ENCODE data around the gene CALML6. TPM values are rescaled to one million over a fixed set of nuclear protein-coding genes. Genes with fewer than 3 reads are reported as not detected.

The CALML6 gene
- total and polyA plus RNA-seq, 2 of the 4 experiments (the other 2 are of a cell fraction) = 0.91 TPM; not detected in 1

DNA sequence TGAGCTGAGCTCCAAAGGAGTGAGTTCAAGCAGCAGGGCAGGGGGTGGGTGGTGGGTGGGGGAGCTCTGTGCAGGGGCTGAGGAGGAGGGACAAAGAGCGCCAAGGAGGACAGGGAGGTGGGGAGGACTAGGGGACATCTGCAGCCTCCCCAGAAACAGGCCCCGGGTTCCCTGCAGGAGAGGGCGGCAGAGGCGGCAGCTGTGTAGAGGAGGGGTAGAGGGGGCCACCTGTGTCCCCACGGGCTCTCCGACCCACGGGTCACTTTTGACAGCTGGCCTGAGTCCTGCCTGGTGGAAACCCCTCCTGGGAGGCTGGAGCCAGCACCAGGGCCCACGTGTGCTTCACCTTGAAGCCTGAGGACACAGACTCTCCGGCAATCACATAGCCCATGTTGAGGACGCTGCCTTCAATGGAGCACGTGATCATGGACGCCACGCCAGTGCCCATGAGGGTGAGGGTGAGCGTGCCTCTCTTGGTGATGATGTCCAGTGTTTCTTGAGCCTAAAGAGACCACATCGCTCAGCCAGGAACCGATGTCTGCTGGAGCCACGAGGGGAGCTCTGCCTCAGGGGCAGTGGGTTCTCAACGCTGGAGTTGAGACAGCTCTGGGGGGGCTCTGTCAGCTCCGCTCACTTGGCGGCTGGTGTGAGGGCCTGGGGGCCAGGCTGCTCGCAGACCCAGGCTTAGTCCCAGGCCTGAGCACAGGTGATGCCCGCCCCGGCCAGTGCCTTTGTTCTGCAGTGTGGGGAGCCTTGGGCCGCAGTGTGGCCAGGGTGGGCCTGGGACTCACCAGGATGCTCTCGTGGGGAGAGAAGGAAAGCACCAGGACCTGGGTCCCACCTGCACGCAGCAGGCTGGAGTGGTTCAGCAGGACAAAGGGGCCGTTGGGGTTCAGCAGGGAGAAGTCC, 10.6 kb downstream of the CALML6 start (continued):
- no peak for TF ChIP-seq BHLHE40 (IDR thresholded peaks at IDR 0.05; ENCODE audit: low read depth, low read length)

DNA sequence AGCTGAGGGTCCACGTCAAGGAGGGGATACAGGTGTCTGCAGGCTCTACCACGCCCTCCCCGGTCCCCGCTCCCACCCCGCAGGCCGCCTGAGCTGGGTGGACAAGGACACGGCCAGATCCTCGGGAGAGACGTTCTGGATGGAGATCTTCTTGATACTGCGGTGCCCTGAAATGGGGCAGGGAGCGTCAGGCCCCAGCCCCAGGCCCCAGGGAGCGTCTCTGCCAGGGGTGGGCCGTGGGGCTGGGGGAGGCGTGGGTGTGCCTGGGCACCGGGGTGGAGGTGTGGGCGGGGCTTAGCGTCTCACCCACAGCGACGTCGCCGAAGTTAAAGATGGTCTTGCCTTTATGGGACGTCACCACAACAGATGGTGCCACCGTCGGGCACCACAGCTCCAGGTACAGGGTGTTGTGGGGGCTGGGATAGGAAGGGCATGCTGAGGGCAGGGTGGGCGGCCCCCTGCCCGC, 11.3 kb downstream of the CALML6 start:
- POLR2A ChIA-PET (ENCODE audit: unreplicated experiment) = no interaction called here

More for the DNA sequence above, 11.3 kb downstream of the CALML6 start:
- Histone ChIP-seq H2BK15ac (ENCODE audit: low read depth, low read length) (no peak overlapping the region), H2BK5ac (ENCODE audit: low read depth, low read length, poor library complexity, severe bottlenecking) (no peak overlapping the region), H3K9me1 (ENCODE audit: insufficient read depth, low read length) (no peaks in the 10 kb centered on the region), H3K56ac (ENCODE audit: extremely low read depth, insufficient read depth, low read length) (no peak overlapping the region), H3K4me2 (ENCODE audit: low read depth, low read length) (no peak overlapping the region), H4K20me1 (ENCODE audit: insufficient read depth, low read length) (no peaks in the 10 kb centered on the region), H4K5ac (ENCODE audit: low read depth, low read length) (no peak overlapping the region), H3K18ac (ENCODE audit: low read depth, low read length) (no peak overlapping the region), H2BK120ac (ENCODE audit: low read depth, low read length) (no peak overlapping the region), H3K27me3 (ENCODE audit: control insufficient read depth, insufficient read depth, low read length) (peaks cover 5% of the 10 kb centered on the region; the same call in 1 of the 2 replicates), H2AFZ (replicated peaks; ENCODE audit: low read length, poor library complexity) (no peak overlapping the region), H3K36me3 (ENCODE audit: control insufficient read depth, insufficient read depth, low read length) (no peaks in the 10 kb centered on the region), H2AK5ac (ENCODE audit: low read depth, low read length) (no peak overlapping the region), H3K9me3 (ENCODE audit: control insufficient read depth, insufficient read depth, low read length) (no peaks in the 10 kb centered on the region), H3K4ac (ENCODE audit: low read depth, low read length) (no peak overlapping the region), H3K4me1 (ENCODE audit: control insufficient read depth, insufficient read depth, low read length) (no peaks in the 10 kb centered on the region), H3K23ac (ENCODE audit: low read depth, low read length) (no peak overlapping the region), H4K8ac (ENCODE audit: low read depth in 2 of 2, low read length in 2 of 2) (no peak overlapping the region), H4K91ac (ENCODE audit: insufficient read depth, low read depth, low read length) (no peak overlapping the region), H3K4me3 (ENCODE audit: insufficient read depth, low read depth, low read length) (no peak overlapping the region), H3K79me1 (ENCODE audit: low read depth in 1 of 2, low read length in 2 of 2) (no peaks in the 10 kb centered on the region), H2BK20ac (ENCODE audit: low read depth, low read length) (no peak overlapping the region), H3K27ac (ENCODE audit: insufficient read depth, low read length) (no peak overlapping the region), H2AK9ac (replicated peaks; ENCODE audit: low read depth, low read length, poor library complexity) (no peak overlapping the region), H3K14ac (replicated peaks; ENCODE audit: low read depth, low read length) (no peak overlapping the region), H3K9ac (ENCODE audit: low read depth, low read length) (no peak overlapping the region)
- no peak for TF ChIP-seq CHD1 (IDR thresholded peaks at IDR 0.05; ENCODE audit: low read depth, low read length)
- no peak for TF ChIP-seq MAZ (IDR thresholded peaks at IDR 0.05; ENCODE audit: borderline replicate concordance, low read depth, low read length)
- TF ChIP-seq, protein P1, sequence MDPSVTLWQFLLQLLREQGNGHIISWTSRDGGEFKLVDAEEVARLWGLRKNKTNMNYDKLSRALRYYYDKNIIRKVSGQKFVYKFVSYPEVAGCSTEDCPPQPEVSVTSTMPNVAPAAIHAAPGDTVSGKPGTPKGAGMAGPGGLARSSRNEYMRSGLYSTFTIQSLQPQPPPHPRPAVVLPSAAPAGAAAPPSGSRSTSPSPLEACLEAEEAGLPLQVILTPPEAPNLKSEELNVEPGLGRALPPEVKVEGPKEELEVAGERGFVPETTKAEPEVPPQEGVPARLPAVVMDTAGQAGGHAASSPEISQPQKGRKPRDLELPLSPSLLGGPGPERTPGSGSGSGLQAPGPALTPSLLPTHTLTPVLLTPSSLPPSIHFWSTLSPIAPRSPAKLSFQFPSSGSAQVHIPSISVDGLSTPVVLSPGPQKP (IDR thresholded peaks at IDR 0.05; ENCODE audit: borderline replicate concordance, low read depth, low read length) = no peak
- TF ChIP-seq, protein P2, sequence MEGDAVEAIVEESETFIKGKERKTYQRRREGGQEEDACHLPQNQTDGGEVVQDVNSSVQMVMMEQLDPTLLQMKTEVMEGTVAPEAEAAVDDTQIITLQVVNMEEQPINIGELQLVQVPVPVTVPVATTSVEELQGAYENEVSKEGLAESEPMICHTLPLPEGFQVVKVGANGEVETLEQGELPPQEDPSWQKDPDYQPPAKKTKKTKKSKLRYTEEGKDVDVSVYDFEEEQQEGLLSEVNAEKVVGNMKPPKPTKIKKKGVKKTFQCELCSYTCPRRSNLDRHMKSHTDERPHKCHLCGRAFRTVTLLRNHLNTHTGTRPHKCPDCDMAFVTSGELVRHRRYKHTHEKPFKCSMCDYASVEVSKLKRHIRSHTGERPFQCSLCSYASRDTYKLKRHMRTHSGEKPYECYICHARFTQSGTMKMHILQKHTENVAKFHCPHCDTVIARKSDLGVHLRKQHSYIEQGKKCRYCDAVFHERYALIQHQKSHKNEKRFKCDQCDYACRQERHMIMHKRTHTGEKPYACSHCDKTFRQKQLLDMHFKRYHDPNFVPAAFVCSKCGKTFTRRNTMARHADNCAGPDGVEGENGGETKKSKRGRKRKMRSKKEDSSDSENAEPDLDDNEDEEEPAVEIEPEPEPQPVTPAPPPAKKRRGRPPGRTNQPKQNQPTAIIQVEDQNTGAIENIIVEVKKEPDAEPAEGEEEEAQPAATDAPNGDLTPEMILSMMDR (conservative IDR thresholded peaks at IDR 0.05; ENCODE audit: low read depth, low read length) = no peak
- TF ChIP-seq RFX5 (IDR thresholded peaks at IDR 0.05; ENCODE audit: low read depth, low read length) = no peak
- TF ChIP-seq, protein P3, sequence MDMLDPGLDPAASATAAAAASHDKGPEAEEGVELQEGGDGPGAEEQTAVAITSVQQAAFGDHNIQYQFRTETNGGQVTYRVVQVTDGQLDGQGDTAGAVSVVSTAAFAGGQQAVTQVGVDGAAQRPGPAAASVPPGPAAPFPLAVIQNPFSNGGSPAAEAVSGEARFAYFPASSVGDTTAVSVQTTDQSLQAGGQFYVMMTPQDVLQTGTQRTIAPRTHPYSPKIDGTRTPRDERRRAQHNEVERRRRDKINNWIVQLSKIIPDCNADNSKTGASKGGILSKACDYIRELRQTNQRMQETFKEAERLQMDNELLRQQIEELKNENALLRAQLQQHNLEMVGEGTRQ (IDR thresholded peaks at IDR 0.05; ENCODE audit: low read depth, low read length) = no peak
- TF ChIP-seq RAD21 (IDR thresholded peaks at IDR 0.05; ENCODE audit: low read length) = no peak
- no peak for TF ChIP-seq RCOR1 (IDR thresholded peaks at IDR 0.05; ENCODE audit: insufficient replicate concordance, low read length)
- TF ChIP-seq NFE2L2 (IDR thresholded peaks at IDR 0.05; ENCODE audit: low read depth, low read length) = no peak
- TF ChIP-seq POLR2A (IDR thresholded peaks at IDR 0.05; ENCODE audit: low read depth, low read length) = no peak
- TF ChIP-seq BHLHE40 (IDR thresholded peaks at IDR 0.05; ENCODE audit: low read depth, low read length) = no peak
- intact Hi-C loops (cut with micrococcal nuclease) (no loop called here), in situ Hi-C loops (cut with MboI; ENCODE audit: low sequenced_read_pairs) (no loop called here), dilution Hi-C loops (cut with HindIII; ENCODE audit: low sequenced_read_pairs, unreplicated experiment) (no loop called here)
- CTCF ChIA-PET = no interaction called here
- BruUV-seq (replicated peaks) = no TSS peak
- DNase-seq = no peak
- WGBS, 2 experiments (ENCODE audit: extremely low coverage in 2 of 2, insufficient read length in 1 of 2) = 70% methylated on average over 11 of the region's 26 CpGs; no CpG with 5 or more reads in 1 of the 2 experiments
- no peak for ATAC-seq (ENCODE audit: low read depth)

Measured in IMR-90 (cell line).